Measurements from ENCODE around the gene SLC13A4. TPM values are rescaled to one million over a fixed set of nuclear protein-coding genes. Genes with fewer than 3 reads are reported as not detected.
A peak's percentile ranks its signal among the peaks of the same experiment; 100 is the strongest.

The SLC13A4 gene
- total and polyA plus RNA-seq, 2 of the 13 experiments (the other 11 are each of a cell fraction or from before 2014, with no cell fraction given): 0.04 TPM; not detected in 1

GRCh38 chr7:135706038-135706742, 21.8 kb downstream of the SLC13A4 start (continued):
- TF ChIP-seq PLSCR1 (CRISPR knock-in tag; IDR thresholded peaks at IDR 0.05; ENCODE audit: borderline replicate concordance) (no peak), ZNF503 (CRISPR knock-in tag; IDR thresholded peaks at IDR 0.05) (no peak)

GRCh38 chr7:135704698-135705097, 23.3 kb downstream of the SLC13A4 start:
- 58% methylated on average over 5 of the region's 5 CpGs for WGBS (ENCODE audit: low lambda C conversion rate)
- POLR2A ChIA-PET: no interaction called here
- intact Hi-C loops (cut with micrococcal nuclease; ENCODE audit: unreplicated experiment) (no loop called here), in situ Hi-C loops (cut with HindIII; ENCODE audit: extremely low pct_ligation_motif_present, low pct_unique_long_range_greater_than_20kb) (no loop called here)
- Histone ChIP-seq H3K9ac (ENCODE audit: insufficient read depth, low read depth, low read length) (no peak overlapping the region), H3K79me2 (ENCODE audit: insufficient read depth, low read length) (no peaks in the 10 kb centered on the region), H3K27me3 (ENCODE audit: control insufficient read depth in 1 of 2, insufficient read depth in 2 of 2, low read length in 2 of 2) (no peaks in the 10 kb centered on the region; a peak in 1 of 5 replicates), H3K4me1 (ENCODE audit: insufficient read depth, low read length) (peaks cover 21% of the 10 kb centered on the region), H3K27ac (ENCODE audit: extremely low read length, insufficient read depth, low read length) (no peak overlapping the region), H3K4me3 (replicated peaks in 1 of 3; ENCODE audit: insufficient read depth in 1 of 3, low read depth in 2 of 3, low read length in 3 of 3) (no peak overlapping the region), H4K20me1 (ENCODE audit: insufficient read depth, low read length) (no peaks in the 10 kb centered on the region), H3K4me2 (ENCODE audit: low read depth, low read length) (no peak overlapping the region), H2AFZ (ENCODE audit: low read length) (no peak overlapping the region), H3K9me3 (ENCODE audit: low read length) (no peaks in the 10 kb centered on the region), H3K36me3 (replicated peaks in 1 of 2; ENCODE audit: control insufficient read depth in 1 of 2, insufficient read depth in 2 of 2, low read length in 2 of 2) (no peaks in the 10 kb centered on the region)
- BruUV-seq (replicated peaks): no TSS peak
- DNase-seq (ENCODE audit: low spot score) (no peak), ATAC-seq (no peak), FAIRE-seq (no peak)
- CTCF ChIA-PET (ENCODE audit: low intra/inter-chr PET ratio, low total read pairs): no interaction called here
- TF ChIP-seq HNRNPLL (IDR thresholded peaks at IDR 0.05; ENCODE audit: low read depth, low read length, poor library complexity, severe bottlenecking): no peak
- TF ChIP-seq ATF7 (IDR thresholded peaks at IDR 0.05): peak; percentile 65
- no peak for TF ChIP-seq ATF7 (CRISPR knock-in tag; IDR thresholded peaks at IDR 0.05)

Measured in HepG2 (cell line).